GM21423 (cell line): ENCODE data around the gene DCDC2B.
A peak's percentile ranks its signal among the peaks of the same experiment; 100 is the strongest.
"Not testable (repeated sequence)": the region's sequence is repeated elsewhere in the genome, so short reads cannot be mapped to it uniquely, and the experiment has no call there.

Experiments
- ATAC-seq: cut with Tn5 transposase; IDR thresholded peaks from one replicate; pipeline ENCODE4 v1.9.1; 2021; ENCODE audit warnings: mild to moderate bottlenecking, moderate library complexity; ENCODE audit not compliant: unreplicated experiment

DCDC2B gene

DNA sequence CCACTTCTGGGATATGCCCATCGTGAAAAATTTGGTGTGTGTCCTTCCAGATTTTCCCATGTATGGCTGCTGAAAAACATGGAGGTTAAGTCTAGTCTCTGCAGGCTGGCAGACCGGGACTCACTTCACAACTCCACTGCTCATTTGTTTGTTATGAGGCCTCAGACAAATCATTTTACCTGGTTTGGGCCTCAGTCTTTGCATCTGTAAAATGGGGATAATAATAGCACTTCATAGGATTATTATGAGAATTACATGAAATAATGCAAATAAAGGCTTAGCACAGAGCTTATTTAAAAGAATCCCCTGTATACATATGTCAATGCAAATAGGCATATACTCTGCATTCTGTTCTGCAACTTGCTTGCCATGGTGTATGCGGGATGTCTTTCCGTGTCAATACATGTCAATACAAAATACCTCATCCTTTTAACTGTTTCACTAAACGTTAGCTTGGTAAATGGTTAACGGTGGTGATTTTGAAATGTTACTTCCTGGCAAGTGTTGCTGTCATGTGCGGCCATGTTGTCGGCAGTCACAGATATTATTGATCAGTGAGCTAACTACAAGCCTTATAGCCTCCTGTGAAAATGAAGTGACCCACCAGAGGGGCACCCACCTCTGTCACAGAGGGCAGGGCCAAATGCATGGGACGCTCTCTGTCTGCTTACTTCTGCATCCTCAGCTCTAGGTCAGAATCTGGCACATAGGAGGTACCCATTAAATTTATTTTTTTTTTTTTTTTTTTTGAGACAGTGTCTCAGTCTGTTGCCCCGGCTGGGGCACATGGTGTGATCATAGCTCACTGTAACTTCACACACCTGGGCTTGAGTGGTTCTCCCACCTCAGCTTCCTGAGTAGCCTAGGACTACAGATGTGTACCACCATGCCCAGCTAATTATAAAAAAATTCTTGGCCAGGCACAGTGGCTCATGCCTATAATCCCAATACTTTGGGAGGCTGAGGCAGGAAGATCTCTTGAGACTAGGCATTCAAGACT, 46.5 kb downstream of the DCDC2B start:
- no peak for ATAC-seq

- ATAC-seq = no peak
These were observed 47.8 kb downstream of the DCDC2B start for GRCh38 chr1:32256473-32257226.

GRCh38 chr1:32257227-32257508, 48.3 kb downstream of the DCDC2B start:
- ATAC-seq = no peak

DNA sequence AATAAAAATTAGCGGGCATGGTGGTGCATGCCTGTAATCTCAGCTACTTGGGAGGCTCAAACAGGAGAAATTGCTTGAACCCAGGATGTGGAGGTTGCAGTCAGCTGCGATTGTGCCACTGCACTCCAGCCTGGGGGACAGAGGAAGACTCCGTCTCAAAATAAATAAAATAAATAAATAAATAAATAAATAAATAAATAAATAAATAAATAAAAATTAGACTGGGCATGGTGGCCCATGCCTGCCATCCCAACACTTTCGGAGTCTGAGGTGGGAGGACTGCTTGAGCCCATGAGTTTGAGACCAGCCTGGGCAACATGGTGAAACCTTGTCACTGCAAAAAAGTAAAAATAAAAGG, 54.3 kb downstream of the DCDC2B start:
- not testable (repeated sequence) for ATAC-seq

DNA sequence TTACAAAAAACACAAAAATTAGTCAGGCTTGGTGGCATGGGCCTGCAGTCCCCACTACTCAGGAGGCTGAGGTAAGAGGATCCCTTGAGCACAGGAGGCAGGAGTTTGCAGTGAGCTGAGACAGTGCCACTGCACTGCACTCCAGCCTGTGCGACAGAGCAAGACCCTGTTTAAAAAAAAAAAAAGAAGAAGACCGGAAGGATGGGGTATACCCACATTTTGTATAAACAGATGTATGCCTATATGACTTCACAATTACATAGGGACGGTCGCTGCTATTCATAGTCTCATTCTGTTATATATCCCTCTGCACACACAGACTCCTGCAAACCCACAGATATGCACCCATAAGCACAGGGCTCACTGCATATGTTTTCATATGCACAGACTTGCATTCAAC, 54.9 kb downstream of the DCDC2B start:
- ATAC-seq = peak; percentile 44
